Cortex of kidney (tissue), 1 donor: ENCODE measurements around the gene MPRIP.
"Not testable (repeated sequence)": the region's sequence is repeated elsewhere in the genome, so short reads cannot be mapped to it uniquely, and the experiment has no call there.

Experiments used
- DNase-seq: peaks from one replicate; lab custom pipeline; 2025; lab: John Stamatoyannopoulos, UW

MPRIP gene, protein sequence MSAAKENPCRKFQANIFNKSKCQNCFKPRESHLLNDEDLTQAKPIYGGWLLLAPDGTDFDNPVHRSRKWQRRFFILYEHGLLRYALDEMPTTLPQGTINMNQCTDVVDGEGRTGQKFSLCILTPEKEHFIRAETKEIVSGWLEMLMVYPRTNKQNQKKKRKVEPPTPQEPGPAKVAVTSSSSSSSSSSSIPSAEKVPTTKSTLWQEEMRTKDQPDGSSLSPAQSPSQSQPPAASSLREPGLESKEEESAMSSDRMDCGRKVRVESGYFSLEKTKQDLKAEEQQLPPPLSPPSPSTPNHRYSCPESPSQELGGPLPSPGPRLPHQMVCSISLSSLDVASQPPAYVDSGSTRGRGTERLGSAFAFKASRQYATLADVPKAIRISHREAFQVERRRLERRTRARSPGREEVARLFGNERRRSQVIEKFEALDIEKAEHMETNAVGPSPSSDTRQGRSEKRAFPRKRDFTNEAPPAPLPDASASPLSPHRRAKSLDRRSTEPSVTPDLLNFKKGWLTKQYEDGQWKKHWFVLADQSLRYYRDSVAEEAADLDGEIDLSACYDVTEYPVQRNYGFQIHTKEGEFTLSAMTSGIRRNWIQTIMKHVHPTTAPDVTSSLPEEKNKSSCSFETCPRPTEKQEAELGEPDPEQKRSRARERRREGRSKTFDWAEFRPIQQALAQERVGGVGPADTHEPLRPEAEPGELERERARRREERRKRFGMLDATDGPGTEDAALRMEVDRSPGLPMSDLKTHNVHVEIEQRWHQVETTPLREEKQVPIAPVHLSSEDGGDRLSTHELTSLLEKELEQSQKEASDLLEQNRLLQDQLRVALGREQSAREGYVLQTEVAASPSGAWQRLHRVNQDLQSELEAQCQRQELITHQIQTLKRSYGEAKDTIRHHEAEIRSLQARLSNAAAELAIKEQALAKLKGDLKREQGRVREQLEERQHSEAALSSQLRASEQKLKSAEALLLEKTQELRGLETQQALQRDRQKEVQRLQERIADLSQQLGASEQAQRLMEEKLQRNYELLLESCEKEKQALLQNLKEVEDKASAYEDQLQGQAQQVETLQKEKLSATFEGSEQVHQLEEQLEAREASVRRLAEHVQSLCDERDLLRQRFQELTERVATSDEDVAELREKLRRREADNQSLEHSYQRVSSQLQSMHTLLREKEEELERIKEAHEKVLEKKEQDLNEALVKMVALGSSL (N-terminal part only)

DNA sequence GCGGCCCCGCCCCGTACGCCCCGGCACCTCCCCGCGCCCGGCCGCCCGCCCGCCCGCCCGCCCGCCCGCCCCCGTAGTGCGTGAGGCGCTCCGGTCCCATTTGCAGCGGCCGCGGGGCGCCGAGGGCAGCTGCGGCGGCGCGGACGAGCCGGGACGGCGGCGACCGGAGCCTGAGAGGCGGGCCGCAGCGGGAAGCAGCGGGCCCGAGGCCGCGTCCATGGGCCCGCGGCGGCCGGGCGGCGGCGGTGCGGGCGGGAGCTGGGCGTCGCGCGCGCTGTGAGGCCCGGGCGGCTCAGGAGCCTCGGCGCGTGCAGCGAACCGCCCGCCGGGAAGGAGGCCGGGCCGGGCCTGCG, at the start of gene MPRIP:
Gene MPRIP, plus strand, starts transcription at position 74 of the 353 bp plus-strand sequence. CDS start 392 bp downstream, outside the sequence.
- DNase-seq: no peak

DNA sequence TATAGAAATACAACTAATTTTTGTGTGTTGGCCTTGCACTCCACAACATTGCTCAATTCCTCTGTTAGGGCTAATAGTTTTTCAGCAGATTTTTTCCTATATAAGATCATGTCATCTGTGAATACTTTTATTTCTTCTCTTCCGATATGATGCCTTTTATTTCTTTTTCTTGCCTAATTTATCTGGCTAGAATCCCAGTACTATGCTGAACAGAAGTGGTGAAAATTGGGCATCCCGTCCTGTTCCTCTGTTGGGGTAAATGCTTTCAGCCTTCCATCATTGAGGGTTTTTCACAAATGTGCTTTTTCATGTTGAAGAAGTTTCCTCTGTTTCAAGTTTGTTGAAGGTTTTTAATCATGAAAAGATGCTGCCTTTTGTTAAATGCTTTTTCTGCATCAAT, 47.6 kb upstream of the MPRIP start:
- no peak for DNase-seq

DNA sequence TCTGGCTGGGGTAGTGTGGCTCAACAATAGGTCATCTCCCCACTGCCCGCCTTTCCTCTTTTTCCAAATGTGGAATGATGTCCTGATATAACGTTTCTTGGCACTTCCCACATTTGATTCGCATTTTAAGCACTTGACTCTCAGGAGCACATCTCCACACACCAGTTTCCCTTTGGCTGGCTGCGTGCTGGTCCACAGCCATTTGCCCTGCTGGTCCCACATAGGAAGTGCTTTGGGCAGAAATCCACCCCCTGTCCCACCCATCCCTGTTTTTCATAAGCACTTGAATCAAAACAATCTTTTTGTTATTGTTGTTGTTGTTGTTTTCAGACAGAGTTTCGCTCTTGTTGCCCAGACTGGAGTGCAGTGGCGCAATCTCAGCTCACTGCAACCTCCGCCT, 46.3 kb upstream of the MPRIP start:
- DNase-seq: no peak

DNA sequence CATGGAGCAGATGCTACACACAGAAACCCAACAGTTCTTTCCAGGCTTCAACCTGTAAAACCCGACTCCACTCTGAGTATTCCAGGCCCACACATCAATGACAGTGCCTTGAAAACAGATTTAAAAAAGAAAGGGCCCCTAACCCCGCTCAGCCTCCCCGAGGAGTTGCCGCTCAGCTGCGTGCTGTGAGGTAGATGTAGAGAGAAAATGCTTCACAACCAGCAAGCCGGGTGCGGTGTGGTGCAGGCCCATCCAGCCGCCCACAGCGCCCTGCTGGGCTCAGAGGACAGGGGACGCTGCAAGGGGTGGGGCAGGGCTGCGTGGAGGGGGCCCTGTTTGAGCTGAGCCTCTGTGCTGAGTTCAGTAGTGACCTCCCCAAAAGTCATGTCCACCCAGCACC, 45.5 kb upstream of the MPRIP start:
- DNase-seq: not testable (repeated sequence)

DNA sequence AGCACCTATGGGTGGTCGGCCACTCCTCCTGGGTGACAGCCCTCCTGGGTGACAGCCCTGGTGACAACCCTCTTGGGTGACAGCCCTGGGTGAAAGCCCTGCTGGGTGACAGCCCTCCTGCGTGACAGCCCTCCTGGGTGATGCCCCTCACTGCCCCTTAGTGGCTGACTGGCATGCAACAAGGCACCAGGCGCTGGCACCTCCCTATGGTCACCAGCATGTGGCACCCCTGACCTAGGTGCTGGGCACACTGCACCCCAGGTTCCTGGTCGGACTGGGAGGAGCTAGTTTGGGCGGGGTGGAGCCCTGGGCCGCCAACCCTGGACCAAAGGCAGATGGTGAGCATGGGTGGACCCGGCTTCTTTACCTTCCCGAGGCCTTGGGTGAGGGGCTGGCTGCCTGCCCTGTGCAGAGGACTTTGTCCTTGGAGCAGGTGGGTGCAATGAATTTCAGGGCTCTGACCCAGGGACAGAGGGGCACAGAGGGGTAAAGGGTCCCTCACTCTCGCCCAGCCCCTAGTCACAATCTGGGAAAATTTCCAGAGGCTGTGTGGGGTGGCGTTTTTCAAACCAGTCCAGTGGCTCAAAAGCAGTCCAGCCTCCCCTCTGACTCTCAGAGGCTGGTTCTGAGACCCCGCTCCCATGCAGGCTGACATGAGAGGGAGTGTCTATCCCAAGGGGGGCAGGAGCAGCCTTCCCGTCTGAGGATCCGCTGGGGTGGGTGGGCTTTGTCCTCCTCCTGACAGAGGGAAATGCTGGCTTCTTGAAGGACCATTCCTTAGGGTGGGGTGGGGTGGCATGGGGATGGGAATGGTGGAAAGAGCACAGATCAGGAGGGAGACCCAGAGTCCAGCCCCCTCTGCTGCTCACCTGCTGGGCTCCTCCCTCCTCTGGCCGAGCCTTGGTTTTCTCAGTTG, 44.5 kb upstream of the MPRIP start:
- DNase-seq: no peak

DNA sequence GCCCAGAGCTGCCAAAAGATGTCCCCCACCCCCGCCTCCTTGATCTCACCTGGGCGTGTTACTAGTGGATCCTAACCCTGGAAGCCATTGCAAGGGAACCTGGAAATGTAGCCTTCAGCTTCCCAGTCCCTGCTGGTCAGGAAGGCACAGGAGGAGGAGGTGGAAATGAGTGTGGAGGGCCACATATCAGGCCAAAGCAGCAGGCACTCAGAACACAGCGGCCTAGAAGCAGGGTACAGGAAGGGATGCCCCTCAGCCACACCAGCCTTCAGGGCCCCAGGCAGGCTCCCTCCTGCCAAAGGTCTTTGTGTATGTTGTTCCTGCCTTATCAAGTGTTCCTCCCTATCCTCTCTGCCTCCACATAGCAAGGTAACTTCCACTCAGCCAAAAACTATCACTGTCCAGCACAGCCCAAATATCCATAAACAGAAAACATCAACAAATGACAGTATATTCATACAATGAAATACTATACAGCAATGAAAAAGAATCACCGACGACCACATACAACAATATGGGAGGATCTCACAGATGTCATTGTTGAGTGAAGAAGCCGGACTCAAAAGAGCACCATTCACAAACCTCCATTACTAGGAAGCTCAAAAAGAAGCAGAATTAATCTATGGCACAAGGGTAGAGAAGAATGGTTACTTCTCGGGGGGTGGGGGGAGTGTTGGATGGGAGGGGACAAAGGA, 42.2 kb upstream of the MPRIP start:
- no peak for DNase-seq

DNA sequence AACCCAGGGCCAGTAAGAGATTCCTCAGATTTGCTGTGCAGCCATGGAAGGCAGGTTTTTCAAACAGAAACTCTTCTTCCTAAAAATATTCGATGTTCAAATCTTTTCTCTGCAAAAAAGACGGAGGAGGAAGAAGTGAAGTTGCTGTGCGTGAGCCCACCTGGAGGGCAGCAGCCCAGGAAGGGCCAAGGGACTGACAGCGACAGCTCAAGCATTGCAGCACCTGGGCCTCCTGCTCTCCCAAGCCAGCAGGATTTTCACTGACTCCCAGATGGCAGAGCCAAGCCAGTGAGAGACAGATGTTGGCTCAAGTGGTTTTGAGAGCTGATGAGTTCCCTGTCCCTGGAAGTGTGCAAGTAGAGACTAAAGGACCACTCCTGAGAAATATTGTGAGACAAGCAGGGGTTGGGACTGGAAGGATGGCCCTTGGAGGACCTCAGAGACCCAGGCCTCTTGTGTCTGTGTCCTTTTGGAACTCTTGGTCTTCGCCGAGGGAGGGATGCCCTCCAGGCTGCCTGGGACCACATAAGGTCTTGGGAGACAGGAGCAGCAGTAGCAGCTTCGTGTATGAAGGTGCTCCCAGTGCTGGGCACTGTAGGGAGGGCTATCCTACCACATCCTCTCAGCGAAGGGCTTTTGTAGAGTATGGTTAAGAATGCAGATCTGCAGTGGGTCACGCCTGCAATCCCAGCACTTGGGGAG, 41.0 kb upstream of the MPRIP start:
- no peak for DNase-seq

DNA sequence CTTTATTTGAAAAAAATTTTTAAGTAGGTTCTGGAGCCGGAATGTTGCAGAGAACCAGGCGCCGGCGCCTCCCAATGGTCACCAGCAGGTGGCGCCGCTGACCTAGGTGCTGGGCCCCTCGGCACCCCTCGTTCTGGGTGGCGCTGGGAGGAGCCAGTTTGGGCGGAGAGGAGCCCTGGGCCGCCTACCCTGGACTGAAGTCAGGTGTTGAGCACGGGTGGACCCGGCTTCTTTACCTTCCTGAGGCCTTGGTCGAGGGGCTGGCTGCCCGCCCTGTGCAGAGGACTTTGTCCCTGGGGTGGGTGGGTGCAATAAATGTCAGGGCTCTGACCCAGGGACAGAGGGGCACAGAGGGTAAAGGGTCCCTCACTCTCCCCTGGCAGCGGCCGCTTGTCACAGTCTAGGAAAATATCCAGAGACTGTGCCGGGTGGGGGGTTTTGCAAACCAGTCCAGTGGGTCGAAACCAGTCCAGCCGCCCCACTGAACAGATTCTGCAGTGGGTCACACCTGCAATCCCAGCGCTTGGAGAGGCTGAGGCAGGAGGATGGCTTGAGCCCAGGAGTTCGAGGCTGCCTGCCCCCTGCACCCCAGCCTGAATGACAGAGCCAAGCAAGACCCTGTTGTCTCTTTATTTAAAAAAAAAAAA, 40.3 kb upstream of the MPRIP start:
- no peak for DNase-seq

DNA sequence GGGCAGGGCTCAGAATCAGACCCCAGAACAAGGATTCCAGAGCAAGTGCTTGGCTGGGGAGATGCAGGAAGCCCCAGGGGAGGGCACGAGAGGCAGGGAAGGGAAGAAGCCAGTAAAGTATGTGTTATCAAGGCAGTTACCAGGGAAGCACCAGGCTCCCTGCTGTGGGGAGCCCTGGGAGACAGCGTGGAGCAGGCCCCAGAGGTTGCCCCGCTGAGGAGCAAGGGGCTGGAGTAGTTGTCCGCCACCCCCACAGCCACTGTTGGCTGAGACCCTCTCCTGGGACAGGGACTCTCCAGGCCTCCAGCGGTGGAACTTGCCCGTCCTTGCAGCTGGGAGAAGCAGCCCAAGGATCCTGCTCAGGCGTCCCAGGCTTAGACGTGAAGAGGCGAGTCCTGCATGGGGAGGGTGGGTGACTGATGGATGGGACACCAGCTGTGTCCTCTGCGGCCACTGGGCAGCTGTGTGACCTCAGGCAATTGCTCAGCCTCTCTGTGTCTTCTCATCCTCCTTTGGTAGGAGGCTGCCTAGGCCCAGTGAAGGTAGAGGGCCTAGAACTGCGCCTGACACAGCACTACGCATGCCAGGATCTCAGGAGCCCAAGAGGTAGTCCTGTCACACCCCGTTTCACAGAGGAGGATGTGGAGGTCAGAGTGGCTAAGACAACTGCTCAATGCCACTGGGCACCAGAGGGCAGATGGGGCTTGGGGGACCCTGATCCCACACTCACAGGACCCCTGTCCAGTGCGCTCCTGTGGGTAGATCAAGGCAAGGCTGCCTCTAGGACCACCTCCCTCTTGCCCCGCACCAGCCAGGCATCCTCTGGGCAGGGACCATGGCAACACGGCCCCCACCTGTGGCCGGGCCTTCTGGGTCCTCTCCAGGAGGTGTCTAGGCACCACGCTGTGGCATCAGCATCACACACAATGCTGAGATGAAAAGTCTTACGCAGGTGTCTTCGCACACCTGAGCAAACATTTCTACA, 39.2 kb upstream of the MPRIP start:
- not testable (repeated sequence) for DNase-seq

DNA sequence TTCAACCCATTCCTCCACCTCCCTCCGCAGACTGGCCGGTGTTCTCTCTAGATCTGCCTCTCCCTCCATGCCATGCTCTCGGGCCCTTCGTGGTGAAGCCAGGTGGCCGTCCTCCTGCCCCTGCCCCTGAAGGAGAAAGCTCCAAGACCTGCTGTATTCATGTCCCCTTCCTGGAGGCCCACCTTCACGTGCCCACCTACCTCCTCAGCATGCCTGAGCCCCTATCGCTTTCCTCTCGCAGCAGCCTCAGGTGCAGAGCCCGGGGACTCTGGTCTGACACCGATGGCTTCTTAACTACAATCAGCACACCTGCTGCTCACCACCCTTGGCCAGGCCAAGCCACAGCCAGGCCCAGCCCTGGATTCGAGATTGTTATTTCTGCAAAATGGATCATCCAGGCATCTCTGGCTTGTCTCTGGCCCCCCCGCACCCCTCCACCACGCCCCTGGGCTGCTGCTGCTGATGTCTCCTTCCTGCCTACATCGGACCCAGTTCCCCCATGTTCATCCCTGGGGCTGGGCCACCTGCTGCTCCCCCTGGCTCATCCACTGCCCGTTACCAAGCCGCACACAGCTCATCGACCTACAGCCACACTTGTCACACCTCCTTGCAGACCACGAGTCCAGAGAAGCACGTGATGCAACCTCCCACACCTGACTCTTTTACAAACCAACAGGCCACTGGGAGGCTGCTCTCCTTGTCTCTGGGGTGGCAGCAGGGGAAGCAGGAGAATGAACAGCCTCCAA, 37.8 kb upstream of the MPRIP start:
- DNase-seq: no peak

DNA sequence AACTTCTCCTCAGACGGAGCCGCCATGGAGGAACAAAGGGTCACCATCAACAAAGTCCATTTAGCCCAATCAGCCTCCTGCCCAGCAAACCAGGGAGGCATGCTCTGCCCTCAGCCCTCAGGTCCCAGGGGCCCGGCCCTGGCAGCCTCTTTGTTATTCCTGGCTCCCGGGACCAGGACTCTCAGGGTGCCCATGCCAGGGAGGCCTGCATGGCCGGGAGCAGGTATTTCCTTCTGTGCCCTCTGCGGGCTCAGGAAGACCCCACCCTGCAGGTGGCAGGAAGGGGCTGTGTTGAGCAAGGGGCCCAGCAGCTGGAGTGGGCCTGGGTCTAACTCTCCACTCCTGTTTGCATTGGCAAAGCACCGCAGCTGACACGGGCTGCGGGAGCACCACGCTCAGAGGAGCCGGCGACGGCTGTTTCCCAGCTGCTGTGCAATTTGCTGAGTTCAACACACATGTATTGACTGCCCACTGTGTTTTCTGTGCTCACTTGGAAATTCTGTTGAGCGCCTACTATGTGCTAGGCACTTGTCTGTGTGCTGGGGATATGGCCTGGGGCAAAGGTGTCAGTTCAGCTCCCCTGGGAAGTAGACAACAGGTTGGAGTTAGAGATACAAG, 37.2 kb upstream of the MPRIP start:
- DNase-seq: not testable (repeated sequence)

DNA sequence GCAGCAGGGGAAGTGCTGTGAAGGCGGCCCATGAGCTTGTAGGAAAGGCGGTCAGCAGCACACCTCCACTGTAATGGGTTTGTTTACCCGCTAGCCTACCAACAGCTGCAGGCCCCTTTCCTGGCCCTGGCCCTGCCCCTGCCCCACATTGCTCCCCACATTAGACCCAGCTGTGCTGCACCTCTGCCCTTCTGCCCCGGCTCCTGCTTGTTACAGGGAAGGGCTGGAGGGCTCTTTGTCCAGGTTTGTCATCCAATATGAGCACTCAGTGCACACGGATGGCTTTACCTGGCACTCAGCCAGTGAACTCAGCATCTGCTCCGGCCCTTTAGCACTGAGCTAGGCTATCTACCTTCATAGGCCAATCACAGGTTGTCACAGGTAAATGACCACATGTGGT, 34.4 kb upstream of the MPRIP start:
- not testable (repeated sequence) for DNase-seq

DNA sequence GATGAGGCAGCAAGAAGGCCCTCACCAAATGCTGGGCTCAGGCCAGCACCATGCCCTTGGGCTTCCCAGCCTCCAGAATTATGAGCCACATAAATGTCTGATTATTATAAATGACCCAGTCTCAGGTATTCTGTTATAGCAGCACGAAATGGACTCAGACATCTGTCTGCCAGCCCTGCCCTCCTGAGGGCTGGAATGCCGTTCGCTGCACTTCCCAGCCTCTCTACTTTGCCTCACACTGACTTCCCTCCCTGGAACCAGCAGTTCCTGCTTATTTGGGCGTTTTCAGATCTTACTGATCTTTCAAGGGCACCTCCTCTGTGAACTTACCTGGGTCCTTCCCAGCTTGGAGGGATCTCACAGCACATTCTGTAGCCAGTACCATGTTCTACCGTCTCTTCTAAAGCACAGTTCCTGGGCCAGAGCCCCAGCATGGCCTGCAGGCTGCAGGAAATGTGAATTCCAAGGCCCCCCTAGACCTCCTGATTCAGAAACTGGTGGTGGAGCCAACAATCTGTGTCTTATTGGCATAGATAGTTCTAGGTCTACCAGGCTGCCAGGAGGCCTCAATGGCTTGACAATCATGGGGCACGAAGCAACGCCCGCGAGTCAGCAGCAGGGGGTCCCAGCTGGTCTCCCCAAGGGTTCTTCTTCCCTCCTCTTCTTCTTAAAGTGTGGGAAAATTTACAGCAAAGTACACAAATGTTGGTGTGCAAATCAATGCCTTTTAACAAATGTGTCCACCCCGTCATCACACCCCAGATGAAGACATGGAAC, 33.4 kb upstream of the MPRIP start:
- DNase-seq: not testable (repeated sequence)

DNA sequence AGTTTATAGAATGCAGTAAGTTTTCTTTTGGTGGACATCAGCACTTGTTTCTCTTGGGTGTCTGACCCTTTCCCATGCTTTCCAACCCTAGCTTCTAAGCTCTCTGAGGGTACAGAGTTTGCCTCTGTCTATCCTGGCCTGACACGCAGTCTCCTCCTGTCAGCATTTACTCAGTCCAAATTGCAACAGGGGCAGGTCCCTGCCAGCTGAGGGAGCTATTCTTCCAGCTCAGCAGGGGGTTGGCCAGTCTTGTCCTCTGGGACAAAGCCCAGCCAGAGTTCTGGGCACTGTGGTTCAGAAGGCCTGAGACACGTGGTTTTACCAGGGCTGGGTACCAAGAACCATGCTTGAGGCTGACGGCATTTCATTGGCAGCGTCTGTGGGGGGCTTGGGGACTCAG, 32.3 kb upstream of the MPRIP start:
- not testable (repeated sequence) for DNase-seq

DNA sequence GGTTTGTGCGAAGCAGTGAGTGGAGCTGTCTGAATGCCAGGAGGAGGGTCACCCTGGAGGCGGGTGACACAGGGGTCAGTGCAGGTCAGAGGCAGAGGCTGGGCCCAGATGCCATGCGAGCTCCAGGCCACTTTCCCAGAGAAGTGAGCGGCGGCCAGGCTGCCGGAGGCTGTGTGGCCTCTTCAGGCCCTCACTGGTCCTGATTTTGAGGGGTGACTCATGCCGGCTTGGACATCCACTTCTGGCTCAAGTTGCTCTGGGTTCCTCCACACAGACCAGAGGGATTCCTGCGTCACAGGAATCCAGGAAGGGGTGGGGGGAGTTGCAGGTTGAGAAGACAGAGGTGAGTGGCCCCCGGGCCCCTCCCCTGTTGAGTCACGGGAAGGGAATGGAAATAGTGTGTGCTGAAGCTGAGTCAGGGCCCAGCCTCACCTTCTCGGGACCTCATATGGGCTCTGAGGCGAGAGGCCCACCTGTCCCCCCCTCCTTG, 31.7 kb upstream of the MPRIP start:
- not testable (repeated sequence) for DNase-seq
